Endothelial cell of umbilical vein (primary cell): ENCODE data around the gene CCK. TPM values are rescaled to one million over a fixed set of nuclear protein-coding genes. Genes with fewer than 3 reads are reported as not detected.

ENCODE experiments used
- BruUV-seq: library from RNA; stranded (reverse); fragments of 400-500 nt; replicated peaks from 2 replicates; lab custom pipeline; 2021; lab: Mats Ljungman, UMichigan
- CTCF ChIA-PET: fragments of 300-600, 350-600 bp; sonication (Branson Sonifier 250); formaldehyde crosslinking; loops from one replicate; lab custom pipeline; 2021; ENCODE audit warnings: antibody characterized with exemption, inconsistent platforms; lab: Charles Lee
- POLR2A ChIA-PET: fragments of 300-600, 350-600 bp; sonication (Branson Sonifier 250); formaldehyde crosslinking; loops from one replicate; lab custom pipeline; 2021; ENCODE audit warnings: antibody characterized with exemption, inconsistent platforms; lab: Charles Lee
- DNase-seq: peaks from one replicate; pipeline ENCODE4 v3.0.0-alpha.2; 2011; ENCODE audit warnings: low read depth, low spot score
- FAIRE-seq: peaks from 2 replicates; lab custom pipeline; 2011; peaks lifted over from hg19 to GRCh38; lab: Jason Lieb, UNC
- H2AFZ ChIP-seq: 2 replicates; pipeline ENCODE4 v1.6.0; 2012; ENCODE audit warnings: low read depth, low read length, control low read depth, inconsistent platforms
- H3K27ac ChIP-seq: 2 replicates; pipeline ENCODE4 v1.5.1; 2011; ENCODE audit warnings: low read depth, mild to moderate bottlenecking, control low read depth, low read length, moderate library complexity; ENCODE audit not compliant: insufficient read depth
- H3K27me3 ChIP-seq, 2 experiments: 2 replicates each; pipeline versions ENCODE4 v1.6.0 to v1.6.1; 2011; ENCODE audit warnings: low read length in 2 of 2, mixed read lengths in 1 of 2; ENCODE audit not compliant: control insufficient read depth in 2 of 2, insufficient read depth in 2 of 2
- H3K36me3 ChIP-seq, 2 experiments: 2 replicates in 1 of 2; 3 replicates in 1 of 2; pipeline ENCODE4 v1.5.1; 2011; ENCODE audit warnings: low read length in 2 of 2, mild to moderate bottlenecking in 1 of 2, moderate library complexity in 1 of 2; ENCODE audit not compliant: control insufficient read depth in 2 of 2, insufficient read depth in 2 of 2; ENCODE audit errors: extremely low read depth in 1 of 2
- H3K4me1 ChIP-seq: 3 replicates; pipeline ENCODE4 v1.5.1; 2011; ENCODE audit warnings: mild to moderate bottlenecking, low read length; ENCODE audit not compliant: control insufficient read depth, insufficient read depth; ENCODE audit errors: extremely low read depth
- H3K4me2 ChIP-seq: 2 replicates; pipeline ENCODE4 v1.6.1; 2011; ENCODE audit warnings: low read length, control low read depth, mixed read lengths; ENCODE audit not compliant: insufficient read depth
- H3K4me3 ChIP-seq, 3 experiments: fragments of 200-600 bp in 1 of 3; sonication (generic), shearing (Covaris generic) in 1 of 3; replicated peaks in 1 of 3; 2 replicates each; pipeline ENCODE4 v1.5.1; 2011 to 2016; ENCODE audit warnings: control low read depth in 3 of 3, low read length in 3 of 3, mild to moderate bottlenecking in 2 of 3, inconsistent platforms in 1 of 3, low read depth in 1 of 3, moderate library complexity in 1 of 3; ENCODE audit not compliant: insufficient read depth in 1 of 3
- H3K79me2 ChIP-seq: 2 replicates; pipeline ENCODE4 v1.6.0; 2012; ENCODE audit warnings: low read length, inconsistent platforms; ENCODE audit not compliant: control insufficient read depth, insufficient read depth
- H3K9ac ChIP-seq: replicated peaks from 2 replicates; pipeline ENCODE3; 2011; ENCODE audit warnings: low read length, control low read depth; ENCODE audit not compliant: insufficient read depth; ENCODE audit errors: extremely low read depth
- H3K9me1 ChIP-seq: replicated peaks from 3 replicates; pipeline ENCODE4 v1.6.0; 2011; ENCODE audit warnings: mild to moderate bottlenecking, low read length; ENCODE audit not compliant: control insufficient read depth, insufficient read depth; ENCODE audit errors: extremely low read depth
- H3K9me3 ChIP-seq: replicated peaks from 2 replicates; pipeline ENCODE4 v1.5.1; 2012; ENCODE audit warnings: low read length, inconsistent platforms; ENCODE audit not compliant: control insufficient read depth, insufficient read depth
- H4K20me1 ChIP-seq: replicated peaks from 2 replicates; pipeline ENCODE3; 2011; ENCODE audit warnings: mild to moderate bottlenecking, low read length; ENCODE audit not compliant: control insufficient read depth, insufficient read depth; ENCODE audit errors: extremely low read depth
- CTCF ChIP-seq, 2 donors: IDR thresholded peaks; 1 replicate in 1 of 2; 2 replicates in 1 of 2; pipeline ENCODE4 v1.5.1; 2011; ENCODE audit warnings: low read length in 2 of 2, mild to moderate bottlenecking in 2 of 2, moderate library complexity in 2 of 2, control low read depth in 1 of 2, inconsistent platforms in 1 of 2, low read depth in 1 of 2; ENCODE audit not compliant: insufficient read depth in 1 of 2; ENCODE audit errors: extremely low read depth in 1 of 2
- EZH2 ChIP-seq: IDR thresholded peaks from 2 replicates; pipeline ENCODE4 v1.6.1; 2012; ENCODE audit warnings: borderline replicate concordance, low read depth, mild to moderate bottlenecking, moderate library complexity, low read length, inconsistent platforms; ENCODE audit not compliant: severe bottlenecking
- FOS ChIP-seq: IDR thresholded peaks from 2 replicates; pipeline ENCODE4 v1.6.1; 2011; ENCODE audit warnings: mild to moderate bottlenecking, low read length, moderate library complexity, borderline replicate concordance; ENCODE audit not compliant: insufficient read depth
- GATA2 ChIP-seq: IDR thresholded peaks from 2 replicates; pipeline ENCODE4 v1.7.0; 2011; ENCODE audit warnings: low read depth, mild to moderate bottlenecking, moderate library complexity, mixed read lengths, low read length; ENCODE audit not compliant: insufficient read length, insufficient read depth
- JUN ChIP-seq: IDR thresholded peaks from 2 replicates; pipeline ENCODE4 v1.6.1; 2011; ENCODE audit warnings: borderline replicate concordance, low read depth; ENCODE audit not compliant: insufficient read length, insufficient read depth
- MYC ChIP-seq: IDR thresholded peaks from one replicate; pipeline ENCODE4 v1.6.1; 2011; ENCODE audit warnings: mild to moderate bottlenecking, low read depth, low read length
- POLR2A ChIP-seq: IDR thresholded peaks from 2 replicates; pipeline ENCODE4 v1.6.1; 2012; ENCODE audit warnings: low read depth, mild to moderate bottlenecking, control low read depth, low read length
- POLR2AphosphoS5 ChIP-seq: IDR thresholded peaks from 2 replicates; pipeline ENCODE4 v1.6.1; 2012; ENCODE audit warnings: low read depth, mild to moderate bottlenecking, control low read depth, low read length, moderate library complexity; ENCODE audit not compliant: insufficient read depth
- dilution Hi-C: fragments of 300-500 bp; cut with MboI; formaldehyde crosslinking; loops from one replicate; pipeline ENCODE4 v1.15.0; 2019; ENCODE audit warnings: low sequenced_read_pairs; ENCODE audit not compliant: extremely low pct_ligation_motif_present
- intact Hi-C: fragments of 100-400 bp; cut with micrococcal nuclease; formaldehyde crosslinking; loops from one replicate; pipeline ENCODE4 v1.10.0; 2022
- polyA plus RNA-seq, 4 experiments: library from polyadenylated mRNA; depleted of rRNA in 3 of 4; stranded (reverse) in 3 of 4; unstranded in 1 of 4; fragments of >200 nt; gene quantifications; 2 replicates each; pipeline versions ENCODE4 v1.2.1 to v1.2.3, GENCODE V29; 2011 to 2012; ENCODE audit warnings: missing spikeins in 1 of 4
- total RNA-seq: library from RNA; stranded (reverse); gene quantifications from 2 replicates; pipeline ENCODE4 v1.2.3, GENCODE V29; 2021

CCK gene
- total and polyA plus RNA-seq, 2 donors (not counting 3 experiments of a cell fraction or from before 2014, with no cell fraction given) = not detected

GRCh38 chr3:42263354-42264346 is 2.3 kb downstream of the CCK start:
- TF ChIP-seq EZH2 = peak; percentile 62
- TF ChIP-seq MYC = no peak
- CTCF ChIA-PET = interaction anchor here (0.7 to 6.0 kb wide), 3 partner anchors 8 to 494 kb away, joined by 3 to 30 read pairs (median 3); no protein-coding TSS in a partner anchor

GRCh38 chr3:42262525-42262924 is 3.5 kb downstream of the CCK start:
- CTCF ChIA-PET = interaction anchor here (1.7 to 6.0 kb wide), 3 partner anchors 15 to 282 kb away, joined by 4 to 30 read pairs (median 6); no protein-coding TSS in a partner anchor
- dilution Hi-C loops = no loop called here

More at GRCh38 chr3:42263354-42264346, 2.3 kb downstream of the CCK start:
- no peaks in the 10 kb centered on the region for H3K4me1 ChIP-seq
- no peak overlapping the region for H3K27ac ChIP-seq
- no peaks in the 10 kb centered on the region for H3K36me3 ChIP-seq
- no peak for DNase-seq
- no peaks in the 10 kb centered on the region for H3K79me2 ChIP-seq
- H2AFZ ChIP-seq = no peak overlapping the region
- H3K27me3 ChIP-seq = peaks cover 55 to 68% of the 10 kb centered on the region in 2 experiments
- no peak overlapping the region for H3K9ac ChIP-seq
- dilution Hi-C loops (no loop called here), intact Hi-C loops (no loop called here)
- H3K9me3 ChIP-seq = no peaks in the 10 kb centered on the region
- no peaks in the 10 kb centered on the region for H3K9me1 ChIP-seq
- POLR2A ChIA-PET = no interaction called here
- no peaks in the 10 kb centered on the region for H4K20me1 ChIP-seq
- no peak overlapping the region for H3K4me2 ChIP-seq
- no peak overlapping the region for H3K4me3 ChIP-seq
- BruUV-seq = no TSS peak
- FAIRE-seq = no peak

More at GRCh38 chr3:42262525-42262924, 3.5 kb downstream of the CCK start:
- DNase-seq (no peak), FAIRE-seq (no peak)
- Histone ChIP-seq H3K27me3 (peaks cover 52 to 66% of the 10 kb centered on the region in 2 experiments), H2AFZ (no peak overlapping the region), H3K4me3 (no peak overlapping the region), H3K4me1 (no peaks in the 10 kb centered on the region), H3K36me3 (no peaks in the 10 kb centered on the region), H3K9me1 (no peaks in the 10 kb centered on the region), H3K27ac (no peak overlapping the region), H3K79me2 (no peaks in the 10 kb centered on the region), H3K9me3 (no peaks in the 10 kb centered on the region), H3K4me2 (no peak overlapping the region), H3K9ac (no peak overlapping the region), H4K20me1 (no peaks in the 10 kb centered on the region)
- no TSS peak for BruUV-seq
- POLR2A ChIA-PET = no interaction called here
- no peak for TF ChIP-seq EZH2
- no peak for TF ChIP-seq POLR2AphosphoS5
- TF ChIP-seq POLR2A = no peak
- TF ChIP-seq JUN = no peak
- no peak for TF ChIP-seq GATA2
- no peak for TF ChIP-seq CTCF (IDR thresholded peaks at IDR 0.05; ENCODE audit: extremely low read depth in 1 of 2, insufficient read depth in 1 of 2, low read depth in 1 of 2, low read length in 2 of 2)
- no peak for TF ChIP-seq MYC
- TF ChIP-seq FOS = no peak
- intact Hi-C loops = no loop called here
